HepG2 (cell line): ENCODE measurements around the gene ITGB8. TPM values are rescaled to one million over a fixed set of nuclear protein-coding genes. Genes with fewer than 3 reads are reported as not detected.

ENCODE experiments used
- ATAC-seq: fragments of 200-7000 bp; cut with Tn5 transposase; 3 replicates; pipeline ENCODE4 v1.9.1; 2020; ENCODE audit warnings: mild to moderate bottlenecking, moderate library complexity
- BruUV-seq: library from RNA; stranded (reverse); fragments of 400-500 nt; replicated peaks from 2 replicates; lab custom pipeline; 2021; lab: Mats Ljungman, UMichigan
- CTCF ChIA-PET: fragments of 300-600 bp; formaldehyde crosslinking; extraction: SDS; loops from one replicate; lab custom pipeline; 2021; ENCODE audit warnings: low total read pairs, inconsistent platforms, low intra/inter-chr PET ratio; lab: Yijun Ruan, JAX
- POLR2A ChIA-PET: fragments of 350-600 bp; sonication (Branson Sonifier 250); formaldehyde crosslinking; loops from one replicate; lab custom pipeline; 2020; ENCODE audit warnings: antibody characterized with exemption, inconsistent platforms; lab: Yijun Ruan, JAX
- DNase-seq: peaks from one replicate; pipeline ENCODE4 v3.0.0-alpha.2; 2015; ENCODE audit warnings: low spot score
- FAIRE-seq: peaks from 3 replicates; lab custom pipeline; 2011; peaks lifted over from hg19 to GRCh38; lab: Jason Lieb, UNC
- H2AFZ ChIP-seq: one replicate; pipeline ENCODE4 v1.6.1; 2011; ENCODE audit warnings: low read length, inconsistent platforms
- H3K27ac ChIP-seq: fragments of 300-600 bp; 3 replicates; pipeline ENCODE4 v1.8.0; 2011; ENCODE audit warnings: mixed run types, mild to moderate bottlenecking, mixed read lengths, low read length, inconsistent platforms; ENCODE audit not compliant: insufficient read depth; ENCODE audit errors: extremely low read length
- H3K27me3 ChIP-seq, 2 experiments: fragments of 200-600 bp in 1 of 2; 2 replicates in 1 of 2; 3 replicates in 1 of 2; pipeline versions ENCODE4 v1.6.0 to v1.8.0; 2011; ENCODE audit warnings: low read length in 2 of 2, mild to moderate bottlenecking in 2 of 2, moderate library complexity in 2 of 2, inconsistent platforms in 1 of 2; ENCODE audit not compliant: insufficient read depth in 2 of 2, control insufficient read depth in 1 of 2
- H3K36me3 ChIP-seq, 2 experiments: fragments of 200-600 bp in 1 of 2; replicated peaks in 1 of 2; 2 replicates in 1 of 2; 3 replicates in 1 of 2; pipeline versions ENCODE4 v1.5.1 to v1.8.0; 2011; ENCODE audit warnings: low read length in 2 of 2, inconsistent platforms in 1 of 2; ENCODE audit not compliant: insufficient read depth in 2 of 2, control insufficient read depth in 1 of 2
- H3K4me1 ChIP-seq: 2 replicates; pipeline ENCODE4 v1.5.1; 2012; ENCODE audit warnings: low read length, inconsistent platforms; ENCODE audit not compliant: insufficient read depth
- H3K4me2 ChIP-seq: 2 replicates; pipeline ENCODE4 v1.6.0; 2011; ENCODE audit warnings: low read depth, low read length, inconsistent platforms
- H3K4me3 ChIP-seq, 3 experiments: fragments of 200-600 bp in 1 of 3; sonication (generic), shearing (Covaris generic) in 1 of 3; replicated peaks in 1 of 3; 2 replicates each; pipeline ENCODE4 v1.5.1; 2011 to 2016; ENCODE audit warnings: low read length in 3 of 3, inconsistent platforms in 2 of 3, low read depth in 2 of 3, mild to moderate bottlenecking in 2 of 3, control low read depth in 1 of 3, mixed read lengths in 1 of 3; ENCODE audit not compliant: insufficient read depth in 1 of 3
- H3K79me2 ChIP-seq: one replicate; pipeline ENCODE4 v1.6.1; 2011; ENCODE audit warnings: low read length, inconsistent platforms; ENCODE audit not compliant: insufficient read depth
- H3K9ac ChIP-seq: 2 replicates; pipeline ENCODE4 v1.6.0; 2011; ENCODE audit warnings: mild to moderate bottlenecking, low read depth, low read length, inconsistent platforms; ENCODE audit not compliant: insufficient read depth
- H3K9me3 ChIP-seq: 2 replicates; pipeline ENCODE4 v1.5.1; 2012; ENCODE audit warnings: mild to moderate bottlenecking, low read length
- H4K20me1 ChIP-seq: 2 replicates; pipeline ENCODE4 v1.6.0; 2011; ENCODE audit warnings: inconsistent platforms, mild to moderate bottlenecking, low read length, moderate library complexity; ENCODE audit not compliant: insufficient read depth
- CENPX ChIP-seq: sonication (generic); formaldehyde crosslinking; IDR thresholded peaks from 2 replicates; pipeline ENCODE4 v1.9.0; 2021; ENCODE audit warnings: mild to moderate bottlenecking, missing genetic modification reagents, moderate library complexity
- ETS1 ChIP-seq: sonication (generic); formaldehyde crosslinking; IDR thresholded peaks from 2 replicates; pipeline ENCODE4 v1.4.0; 2020; ENCODE audit warnings: missing genetic modification reagents
- EZH2 ChIP-seq: conservative IDR thresholded peaks from 2 replicates; pipeline ENCODE4 v1.6.1; 2012; ENCODE audit warnings: mild to moderate bottlenecking, low read depth, low read length, moderate library complexity
- FOXA1 ChIP-seq, 2 experiments: fragments of 450-650 bp in 1 of 2; sonication (generic) in 1 of 2; formaldehyde crosslinking in 1 of 2; IDR thresholded peaks; 2 replicates each; pipeline versions ENCODE4 v1.4.0 to v1.6.1; 2016 to 2020; ENCODE audit warnings: missing genetic modification reagents in 1 of 2
- GPN1 ChIP-seq: sonication (generic); formaldehyde crosslinking; IDR thresholded peaks from 2 replicates; pipeline ENCODE4 v1.5.1; 2020; ENCODE audit warnings: missing genetic modification reagents, borderline replicate concordance
- HOXA5 ChIP-seq: sonication (generic); formaldehyde crosslinking; IDR thresholded peaks from 2 replicates; pipeline ENCODE4 v1.4.0; 2020; ENCODE audit warnings: missing genetic modification reagents
- KIAA2018 ChIP-seq: sonication (generic); formaldehyde crosslinking; IDR thresholded peaks from 2 replicates; pipeline ENCODE4 v1.5.0; 2020; ENCODE audit warnings: mild to moderate bottlenecking, missing genetic modification reagents, borderline replicate concordance
- NRL ChIP-seq: sonication (generic); formaldehyde crosslinking; IDR thresholded peaks from 2 replicates; pipeline ENCODE4 v1.5.0; 2020; ENCODE audit warnings: missing genetic modification reagents, mild to moderate bottlenecking, moderate library complexity, borderline replicate concordance
- SCMH1 ChIP-seq: sonication (generic); formaldehyde crosslinking; IDR thresholded peaks from 2 replicates; pipeline ENCODE4 v1.9.0; 2021; ENCODE audit warnings: missing genetic modification reagents, mild to moderate bottlenecking, borderline replicate concordance
- ZNF101 ChIP-seq: sonication (generic); formaldehyde crosslinking; IDR thresholded peaks from 2 replicates; pipeline ENCODE4 v1.4.0; 2020; ENCODE audit warnings: mild to moderate bottlenecking, low read depth, missing genetic modification reagents, borderline replicate concordance
- ZNF3 ChIP-seq: IDR thresholded peaks from 2 replicates; pipeline ENCODE4 v1.7.0; 2017; ENCODE audit warnings: inconsistent platforms
- ZNF740 ChIP-seq: sonication (generic); formaldehyde crosslinking; IDR thresholded peaks from 2 replicates; pipeline ENCODE4 v1.4.0; 2020; ENCODE audit warnings: missing genetic modification reagents
- ZSCAN12 ChIP-seq: sonication (generic); formaldehyde crosslinking; IDR thresholded peaks from 2 replicates; pipeline ENCODE4 v1.9.0; 2021; ENCODE audit warnings: mild to moderate bottlenecking, missing genetic modification reagents
- WGBS: methylation state at CpG from one replicate; pipeline ENCODE4 v1.1.6; 2017; ENCODE audit warnings: low lambda C conversion rate; 5-methylcytosine and 5-hydroxymethylcytosine counted together
- in situ Hi-C: cut with HindIII; loops from 2 replicates; pipeline ENCODE4 v1.10.0; 2017; ENCODE audit warnings: low pct_unique_long_range_greater_than_20kb; ENCODE audit not compliant: extremely low pct_ligation_motif_present
- intact Hi-C: fragments of 100-400 bp; cut with micrococcal nuclease; formaldehyde crosslinking; loops from one replicate; pipeline ENCODE4 v1.10.0; 2022; ENCODE audit not compliant: unreplicated experiment
- polyA plus RNA-seq, 8 experiments: library from polyadenylated mRNA; depleted of rRNA in 3 of 8; stranded (reverse) in 7 of 8; unstranded in 1 of 8; fragments of >200 nt; fragmentation: Illumina TruSeq in 4 of 8; extraction: Trizol in 4 of 8; gene quantifications; 2 replicates each; pipeline versions ENCODE4 v1.2.1 to v1.2.3, GENCODE V29; 2011 to 2016; ENCODE audit warnings: low read depth in 4 of 8, missing spikeins in 1 of 8, mixed read lengths in 1 of 8; ENCODE audit not compliant: insufficient read depth in 1 of 8
- total RNA-seq, 5 experiments: library from RNA; depleted of rRNA; stranded (reverse); fragments of >200 nt; fragmentation: Illumina TruSeq; extraction: Trizol; gene quantifications; 2 replicates each; pipeline ENCODE4 v1.2.3, GENCODE V29; 2016; ENCODE audit warnings: low read depth in 1 of 5

ITGB8 gene
- total and polyA plus RNA-seq, 2 of the 13 experiments (the other 11 are each of a cell fraction or from before 2014, with no cell fraction given), result 0.01 TPM; not detected in 1

- no peak for TF ChIP-seq HOXA5
Measured at GRCh38 chr7:20310963-20311742, 19.5 kb upstream of the ITGB8 start (continued).

- no peak for ATAC-seq
- Histone ChIP-seq H3K27me3 (no peaks in the 10 kb centered on the region), H3K9me3 (no peaks in the 10 kb centered on the region), H4K20me1 (no peaks in the 10 kb centered on the region), H2AFZ (no peak overlapping the region), H3K36me3 (no peaks in the 10 kb centered on the region), H3K4me1 (peaks cover 6% of the 10 kb centered on the region), H3K79me2 (no peaks in the 10 kb centered on the region), H3K27ac (no peak overlapping the region), H3K4me2 (no peak overlapping the region), H3K4me3 (no peak overlapping the region), H3K9ac (no peak overlapping the region)
- WGBS, result 33% methylated on average over 2 of the region's 2 CpGs
- ChIA-PET POLR2A (no interaction called here), CTCF (interaction anchor here (1.1 to 1.9 kb wide), 3 partner anchors 153 to 564 kb away, joined by 3 to 8 read pairs (median 7); no protein-coding TSS in a partner anchor)
- intact Hi-C loops, result loop anchor here (1.0 to 2.0 kb wide), 4 partner anchors 153 to 599 kb away; no protein-coding TSS in a partner anchor
- in situ Hi-C loops, result loop anchor here (25.0 kb wide), 1 partner anchor 549 kb away; the partner anchor contains the start of gene TMEM196
- DNase-seq, result no peak
- no peak for FAIRE-seq
- no TSS peak for BruUV-seq
- no peak for TF ChIP-seq KIAA2018 (CRISPR knock-in tag)
- TF ChIP-seq SCMH1, result no peak
- TF ChIP-seq EZH2, result no peak
- no peak for TF ChIP-seq FOXA1 (IDR thresholded peaks at IDR 0.05)
- no peak for TF ChIP-seq FOXA1 (CRISPR knock-in tag; IDR thresholded peaks at IDR 0.05)
- TF ChIP-seq NRL (CRISPR knock-in tag), result no peak
- no peak for TF ChIP-seq ETS1 (CRISPR knock-in tag)
- no peak for TF ChIP-seq ZNF740 (CRISPR knock-in tag)
- TF ChIP-seq CENPX (CRISPR knock-in tag), result no peak
- TF ChIP-seq ZNF3 (CRISPR knock-in tag), result no peak
- no peak for TF ChIP-seq GPN1 (CRISPR knock-in tag)
- TF ChIP-seq ZNF101, result no peak
- TF ChIP-seq ZSCAN12 (CRISPR knock-in tag), result no peak
Measured at GRCh38 chr7:20311743-20312042, 19.0 kb upstream of the ITGB8 start.
